ENCODE results near the gene SEC11C. TPM values are rescaled to one million over a fixed set of nuclear protein-coding genes. Genes with fewer than 3 reads are reported as not detected.

The SEC11C gene
- total RNA-seq, 1 experiment from 2014 or later, result 38.0 TPM

DNA sequence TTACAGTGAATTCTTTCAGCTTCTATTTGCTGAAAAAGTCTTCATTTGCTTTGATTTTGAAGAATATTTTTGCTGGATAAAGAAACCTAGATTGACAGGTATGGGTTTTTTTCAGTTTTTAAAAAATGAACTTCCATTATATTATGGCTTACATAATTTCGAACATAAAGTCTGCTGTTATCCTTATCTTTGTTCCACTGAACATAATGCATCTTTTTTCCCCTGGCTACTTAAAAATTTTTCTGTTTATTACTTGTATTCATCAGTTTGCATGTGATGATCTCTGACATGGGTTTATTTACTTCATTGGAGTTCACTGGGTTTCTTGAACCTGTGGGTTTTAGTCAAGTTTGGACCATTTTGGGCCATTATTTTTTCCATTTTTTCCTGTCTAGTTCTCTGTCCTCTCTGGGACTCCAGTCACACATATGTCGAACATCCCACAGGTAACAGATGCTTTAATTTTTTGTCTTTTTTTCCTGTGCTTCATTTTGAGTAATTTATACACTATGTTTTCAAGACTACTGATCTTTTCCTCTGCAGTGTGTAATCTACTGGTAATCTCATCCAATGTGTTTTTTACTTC lies 33.1 kb downstream of the SEC11C start:
- Histone ChIP-seq H2BK15ac (ENCODE audit: low read depth, low read length) (no peak overlapping the region), H3K14ac (ENCODE audit: insufficient read depth, low read length) (no peak overlapping the region), H3T11ph (ENCODE audit: low read length) (no peak overlapping the region), H4K8ac (replicated peaks; ENCODE audit: insufficient read length, low read depth, low read length) (no peak overlapping the region), H2BK5ac (ENCODE audit: insufficient read length, low read length) (no peak overlapping the region), H3K18ac (ENCODE audit: insufficient read length, low read depth, low read length) (no peak overlapping the region), H2BK120ac (ENCODE audit: low read depth, low read length, poor library complexity, severe bottlenecking) (no peak overlapping the region), H2BK12ac (ENCODE audit: insufficient read length, low read depth, low read length) (no peak overlapping the region), H3K23ac (ENCODE audit: insufficient read length, low read depth, low read length) (no peak overlapping the region), H3K4ac (ENCODE audit: low read depth, low read length) (no peak overlapping the region), H3K4me2 (ENCODE audit: insufficient read depth, insufficient read length, low read length) (no peak overlapping the region), H3K79me1 (ENCODE audit: insufficient read depth, low read depth, low read length, poor library complexity, severe bottlenecking) (no peaks in the 10 kb centered on the region), H2AFZ (ENCODE audit: low read length) (no peak overlapping the region), H4K91ac (ENCODE audit: insufficient read length, low read depth, low read length) (no peak overlapping the region), H3K27ac (ENCODE audit: insufficient read length, low read depth, low read length) (no peak overlapping the region), H3K9ac (ENCODE audit: extremely low read depth, insufficient read length, low read length) (no peak overlapping the region), H2BK20ac (ENCODE audit: low read depth, low read length, poor library complexity, severe bottlenecking) (no peak overlapping the region), H4K20me1 (ENCODE audit: control insufficient read depth, insufficient read depth, insufficient read length) (no peaks in the 10 kb centered on the region), H2AK5ac (ENCODE audit: insufficient read length, low read length) (no peak overlapping the region), H4K5ac (ENCODE audit: insufficient read length, low read depth, low read length) (no peak overlapping the region), H3K4me1 (ENCODE audit: insufficient read depth, low read length) (no peaks in the 10 kb centered on the region), H3K9me3 (ENCODE audit: control insufficient read depth, low read depth, low read length) (no peaks in the 10 kb centered on the region), H3K79me2 (ENCODE audit: insufficient read depth, low read length) (no peaks in the 10 kb centered on the region), H3K56ac (ENCODE audit: insufficient read length, low read depth, low read length) (no peak overlapping the region), H3K27me3 (ENCODE audit: insufficient read depth, low read length) (no peaks in the 10 kb centered on the region), H3K23me2 (ENCODE audit: insufficient read length, low read depth, low read length, poor library complexity, severe bottlenecking) (no peaks in the 10 kb centered on the region)
- Mint-ChIP-seq H3K9me3 (peaks cover 27 to 29% of the 10 kb centered on the region in 2 experiments), H3K4me1 (no peaks in the 10 kb centered on the region), H3K4me3 (no peak overlapping the region), H3K36me3 (ENCODE audit: insufficient read depth in 1 of 3, low read depth in 3 of 3) (peaks cover 11 to 26% (median 13%) of the 10 kb centered on the region in 3 experiments), H3K27ac (no peak overlapping the region), H3K27me3 (ENCODE audit: low read depth) (peaks cover 2% of the 10 kb centered on the region; the same call in 1 of the 2 replicates)
- TF ChIP-seq, protein P1, sequence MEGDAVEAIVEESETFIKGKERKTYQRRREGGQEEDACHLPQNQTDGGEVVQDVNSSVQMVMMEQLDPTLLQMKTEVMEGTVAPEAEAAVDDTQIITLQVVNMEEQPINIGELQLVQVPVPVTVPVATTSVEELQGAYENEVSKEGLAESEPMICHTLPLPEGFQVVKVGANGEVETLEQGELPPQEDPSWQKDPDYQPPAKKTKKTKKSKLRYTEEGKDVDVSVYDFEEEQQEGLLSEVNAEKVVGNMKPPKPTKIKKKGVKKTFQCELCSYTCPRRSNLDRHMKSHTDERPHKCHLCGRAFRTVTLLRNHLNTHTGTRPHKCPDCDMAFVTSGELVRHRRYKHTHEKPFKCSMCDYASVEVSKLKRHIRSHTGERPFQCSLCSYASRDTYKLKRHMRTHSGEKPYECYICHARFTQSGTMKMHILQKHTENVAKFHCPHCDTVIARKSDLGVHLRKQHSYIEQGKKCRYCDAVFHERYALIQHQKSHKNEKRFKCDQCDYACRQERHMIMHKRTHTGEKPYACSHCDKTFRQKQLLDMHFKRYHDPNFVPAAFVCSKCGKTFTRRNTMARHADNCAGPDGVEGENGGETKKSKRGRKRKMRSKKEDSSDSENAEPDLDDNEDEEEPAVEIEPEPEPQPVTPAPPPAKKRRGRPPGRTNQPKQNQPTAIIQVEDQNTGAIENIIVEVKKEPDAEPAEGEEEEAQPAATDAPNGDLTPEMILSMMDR (conservative IDR thresholded peaks at IDR 0.05), result no peak
- DNase-seq, result no peak
- no CpG with 5 or more reads among the region's 2 CpGs for WGBS (ENCODE audit: extremely low coverage, insufficient read length, low lambda C conversion rate)

Measured in H9 (cell line).